ENCODE data around the gene TBCK. TPM values are rescaled to one million over a fixed set of nuclear protein-coding genes. Genes with fewer than 3 reads are reported as not detected.
"Not testable (repeated sequence)": the region's sequence is repeated elsewhere in the genome, so short reads cannot be mapped to it uniquely, and the experiment has no call there.

The TBCK gene
- total and polyA plus RNA-seq, 10 donors: 6.7 to 61.3 (median 44.7) TPM

DNA sequence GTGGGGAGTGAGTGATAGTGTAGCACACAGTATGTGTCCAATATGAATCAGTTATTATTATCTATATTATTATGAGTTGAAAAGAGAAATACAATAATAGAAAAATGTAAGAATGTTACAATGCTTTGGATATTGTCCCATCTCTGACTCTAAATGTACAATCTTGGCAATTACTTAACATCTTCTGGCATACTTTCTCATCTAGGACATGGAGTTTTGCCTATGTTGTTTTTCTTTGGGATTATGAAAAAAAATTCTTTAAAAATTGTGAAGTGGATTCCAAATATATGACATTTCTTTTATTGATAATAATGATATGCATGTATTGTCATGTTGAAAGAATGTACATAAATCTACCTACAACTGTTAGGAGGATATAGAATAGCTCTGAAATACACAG, 84.1 kb downstream of the TBCK start:
- no peaks in the 10 kb centered on the region for H3K9me3 ChIP-seq
- H3K4me1 ChIP-seq: no peaks in the 10 kb centered on the region
- intact Hi-C loops (cut with DNase I; ENCODE audit: low total_unique reads): no loop called here
- no peak overlapping the region for H3K4me3 ChIP-seq
- DNase-seq: no peak
- H3K36me3 ChIP-seq: peaks cover 2 to 86% (median 53%) of the 10 kb centered on the region in 6 donors
- H3K27me3 ChIP-seq (replicated peaks in 1 of 7): no peaks in the 10 kb centered on the region
- no peak overlapping the region for H3K27ac ChIP-seq
- TF ChIP-seq, protein P1, sequence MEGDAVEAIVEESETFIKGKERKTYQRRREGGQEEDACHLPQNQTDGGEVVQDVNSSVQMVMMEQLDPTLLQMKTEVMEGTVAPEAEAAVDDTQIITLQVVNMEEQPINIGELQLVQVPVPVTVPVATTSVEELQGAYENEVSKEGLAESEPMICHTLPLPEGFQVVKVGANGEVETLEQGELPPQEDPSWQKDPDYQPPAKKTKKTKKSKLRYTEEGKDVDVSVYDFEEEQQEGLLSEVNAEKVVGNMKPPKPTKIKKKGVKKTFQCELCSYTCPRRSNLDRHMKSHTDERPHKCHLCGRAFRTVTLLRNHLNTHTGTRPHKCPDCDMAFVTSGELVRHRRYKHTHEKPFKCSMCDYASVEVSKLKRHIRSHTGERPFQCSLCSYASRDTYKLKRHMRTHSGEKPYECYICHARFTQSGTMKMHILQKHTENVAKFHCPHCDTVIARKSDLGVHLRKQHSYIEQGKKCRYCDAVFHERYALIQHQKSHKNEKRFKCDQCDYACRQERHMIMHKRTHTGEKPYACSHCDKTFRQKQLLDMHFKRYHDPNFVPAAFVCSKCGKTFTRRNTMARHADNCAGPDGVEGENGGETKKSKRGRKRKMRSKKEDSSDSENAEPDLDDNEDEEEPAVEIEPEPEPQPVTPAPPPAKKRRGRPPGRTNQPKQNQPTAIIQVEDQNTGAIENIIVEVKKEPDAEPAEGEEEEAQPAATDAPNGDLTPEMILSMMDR (IDR thresholded peaks at IDR 0.05 in 8 of 11, conservative IDR thresholded peaks at IDR 0.05 in 3 of 11): no peak
- no peak for TF ChIP-seq POLR2AphosphoS5 (IDR thresholded peaks at IDR 0.05)
- no peak for TF ChIP-seq POLR2A (IDR thresholded peaks at IDR 0.05)

DNA sequence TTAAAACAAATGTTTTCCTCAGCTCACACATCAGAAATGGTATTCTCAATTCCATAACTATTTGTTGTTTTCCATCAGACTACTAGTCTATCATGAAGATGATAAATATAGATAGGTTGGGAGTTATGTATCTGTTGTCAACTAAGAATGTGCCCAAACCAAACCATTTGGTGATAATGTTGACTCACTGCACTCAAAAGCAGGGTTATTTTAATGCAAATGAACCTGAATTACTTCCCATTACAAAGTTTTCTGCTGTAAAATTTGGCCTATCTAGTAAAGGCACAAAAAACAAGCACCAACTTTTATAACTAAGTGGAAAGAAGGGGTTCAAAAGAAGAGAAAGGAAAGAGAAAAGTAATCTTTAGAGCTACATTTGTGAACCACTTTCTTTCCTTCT, 93.5 kb downstream of the TBCK start:
- intact Hi-C loops (cut with DNase I; ENCODE audit: low total_unique reads): no loop called here
- DNase-seq: no peak
- no peaks in the 10 kb centered on the region for H3K27me3 ChIP-seq (replicated peaks in 1 of 7)
- peaks cover 0 to 12% (median 4%) of the 10 kb centered on the region in 8 donors for H3K9me3 ChIP-seq
- no peaks in the 10 kb centered on the region for H3K4me1 ChIP-seq
- H3K4me3 ChIP-seq: no peak overlapping the region
- H3K27ac ChIP-seq: no peak overlapping the region
- H3K36me3 ChIP-seq: peaks cover 0 to 52% (median 8%) of the 10 kb centered on the region in 6 donors
- TF ChIP-seq, protein P1 (IDR thresholded peaks at IDR 0.05 in 8 of 11, conservative IDR thresholded peaks at IDR 0.05 in 3 of 11): no peak
- TF ChIP-seq POLR2A (IDR thresholded peaks at IDR 0.05): no peak
- TF ChIP-seq POLR2AphosphoS5 (IDR thresholded peaks at IDR 0.05): no peak

DNA sequence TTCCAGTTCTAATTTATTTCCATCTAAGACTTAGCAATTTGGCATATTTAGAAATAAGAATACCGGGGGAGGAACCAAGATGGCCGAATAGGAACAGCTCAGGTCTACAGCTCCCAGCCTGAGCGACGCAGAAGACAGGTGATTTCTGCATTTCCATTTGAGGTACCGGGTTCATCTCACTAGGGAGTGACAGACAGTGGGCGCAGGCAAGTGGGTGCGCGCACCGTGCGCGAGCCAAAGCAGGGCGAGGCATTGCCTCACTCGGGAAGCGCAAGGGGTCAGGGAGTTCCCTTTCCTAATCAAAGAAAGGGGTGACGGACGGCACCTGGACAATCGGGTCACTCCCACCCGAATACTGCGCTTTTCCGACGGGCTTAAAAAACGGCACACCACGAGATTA, 102.7 kb downstream of the TBCK start:
- H3K27me3 ChIP-seq (replicated peaks in 1 of 7); H3K27ac ChIP-seq; intact Hi-C loops (cut with DNase I; ENCODE audit: low total_unique reads); H3K4me1 ChIP-seq; H3K4me3 ChIP-seq; DNase-seq; H3K9me3 ChIP-seq: not testable (repeated sequence)
- H3K36me3 ChIP-seq: peaks cover 0 to 36% (median 8%) of the 10 kb centered on the region in 6 donors
- WGBS, 5 donors: 94 to 98% (median 96%) methylated on average over 23 of the region's 23 CpGs

DNA sequence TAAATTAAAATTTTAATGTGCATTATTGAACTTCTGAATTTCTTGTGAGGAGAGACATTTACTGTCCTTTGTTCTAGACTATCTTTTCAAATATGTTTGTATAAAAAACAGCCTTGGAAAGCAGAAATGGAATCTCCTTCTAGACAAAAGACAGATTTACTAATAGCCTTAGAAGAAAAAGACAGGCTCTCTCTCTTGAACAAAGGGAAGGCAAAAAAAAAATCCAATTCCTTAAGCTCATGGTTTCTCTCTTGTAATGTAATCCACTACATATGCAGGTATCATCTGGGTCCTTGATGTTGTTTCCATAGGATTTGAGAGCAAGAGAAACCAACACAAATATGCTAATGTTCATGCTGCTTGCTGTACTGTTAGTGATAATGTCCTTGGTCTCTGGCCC, 106.0 kb downstream of the TBCK start:
- no peak for DNase-seq
- no peaks in the 10 kb centered on the region for H3K27me3 ChIP-seq (replicated peaks in 1 of 7)
- no peaks in the 10 kb centered on the region for H3K4me1 ChIP-seq
- H3K4me3 ChIP-seq: no peak overlapping the region
- H3K27ac ChIP-seq: no peak overlapping the region
- TF ChIP-seq POLR2A (IDR thresholded peaks at IDR 0.05) (no peak), POLR2AphosphoS5 (IDR thresholded peaks at IDR 0.05) (no peak)
- TF ChIP-seq, protein P1 (IDR thresholded peaks at IDR 0.05 in 8 of 11, conservative IDR thresholded peaks at IDR 0.05 in 3 of 11): no peak
- intact Hi-C loops (cut with DNase I; ENCODE audit: low total_unique reads): no loop called here
- H3K9me3 ChIP-seq: no peaks in the 10 kb centered on the region
- peaks cover 0 to 43% (median 8%) of the 10 kb centered on the region in 6 donors for H3K36me3 ChIP-seq

Data from spleen (tissue), 11 donors.